Right lobe of liver (tissue), 4 donors: ENCODE results near the gene CLEC2L.

ENCODE experiments used
- POLR2A ChIP-seq: fragments of 450-650 bp; IDR thresholded peaks from one replicate; pipeline ENCODE4 v1.6.1; 2017; ENCODE audit warnings: antibody characterized with exemption, mild to moderate bottlenecking
- TF ChIP-seq, protein P1 (sequence below), 4 donors: fragments of 200-600 bp in 3 of 4; fragments of 450-650 bp in 1 of 4; IDR thresholded peaks; one replicate each; pipeline versions ENCODE4 v1.5.1 to v1.8.0; 2016 to 2022; ENCODE audit warnings: antibody characterized with exemption in 4 of 4, mild to moderate bottlenecking in 2 of 4
- donor health status: DM: no; HTN: no; CAD: no.
- donor health status: DM: no; HTN: no; CAD: no.
- donor health status: DM: no; HTN: yes; CAD: no.

DNA sequence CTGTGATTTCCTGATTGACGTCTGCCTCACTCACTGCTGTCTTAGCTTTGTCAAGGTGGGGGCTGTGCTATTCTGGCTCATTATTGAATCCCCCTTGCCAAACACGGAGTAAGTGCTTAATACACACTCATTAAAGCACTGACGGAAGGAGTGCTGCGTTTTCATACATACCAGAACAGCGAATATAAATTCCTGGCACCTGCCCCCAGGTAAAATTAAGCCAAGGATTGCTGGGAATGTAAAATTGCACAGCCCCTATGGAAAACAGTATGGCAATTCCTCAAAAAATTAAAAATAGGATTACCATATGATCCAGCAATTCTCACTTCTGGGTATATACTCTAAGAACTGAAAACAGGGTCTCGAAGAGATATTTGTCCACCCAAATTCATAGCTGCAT is 46.6 kb upstream of the CLEC2L start:
- TF ChIP-seq POLR2A = no peak
- TF ChIP-seq, protein P1, sequence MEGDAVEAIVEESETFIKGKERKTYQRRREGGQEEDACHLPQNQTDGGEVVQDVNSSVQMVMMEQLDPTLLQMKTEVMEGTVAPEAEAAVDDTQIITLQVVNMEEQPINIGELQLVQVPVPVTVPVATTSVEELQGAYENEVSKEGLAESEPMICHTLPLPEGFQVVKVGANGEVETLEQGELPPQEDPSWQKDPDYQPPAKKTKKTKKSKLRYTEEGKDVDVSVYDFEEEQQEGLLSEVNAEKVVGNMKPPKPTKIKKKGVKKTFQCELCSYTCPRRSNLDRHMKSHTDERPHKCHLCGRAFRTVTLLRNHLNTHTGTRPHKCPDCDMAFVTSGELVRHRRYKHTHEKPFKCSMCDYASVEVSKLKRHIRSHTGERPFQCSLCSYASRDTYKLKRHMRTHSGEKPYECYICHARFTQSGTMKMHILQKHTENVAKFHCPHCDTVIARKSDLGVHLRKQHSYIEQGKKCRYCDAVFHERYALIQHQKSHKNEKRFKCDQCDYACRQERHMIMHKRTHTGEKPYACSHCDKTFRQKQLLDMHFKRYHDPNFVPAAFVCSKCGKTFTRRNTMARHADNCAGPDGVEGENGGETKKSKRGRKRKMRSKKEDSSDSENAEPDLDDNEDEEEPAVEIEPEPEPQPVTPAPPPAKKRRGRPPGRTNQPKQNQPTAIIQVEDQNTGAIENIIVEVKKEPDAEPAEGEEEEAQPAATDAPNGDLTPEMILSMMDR (IDR thresholded peaks at IDR 0.05) = no peak
